HG02870 (cell line): ENCODE data around the gene DBNDD2.

Experiments
- ATAC-seq: cut with Tn5 transposase; IDR thresholded peaks from one replicate; pipeline ENCODE4 v1.9.1; 2021; ENCODE audit warnings: mild to moderate bottlenecking, moderate library complexity; ENCODE audit not compliant: unreplicated experiment

DBNDD2 gene

GRCh38 chr20:45448270-45448669 lies 40.2 kb downstream of the DBNDD2 start:
- no peak for ATAC-seq

GRCh38 chr20:45449528-45449927 lies 41.4 kb downstream of the DBNDD2 start:
- no peak for ATAC-seq

GRCh38 chr20:45450097-45450818 lies 42.2 kb downstream of the DBNDD2 start:
- ATAC-seq = no peak

- no peak for ATAC-seq
These were observed 44.1 kb downstream of the DBNDD2 start for GRCh38 chr20:45452238-45452637.

- ATAC-seq = no peak
These were observed 44.9 kb downstream of the DBNDD2 start for GRCh38 chr20:45452772-45453691.

GRCh38 chr20:45456632-45457031 lies 48.5 kb downstream of the DBNDD2 start:
- no peak for ATAC-seq

GRCh38 chr20:45459606-45460005 lies 51.5 kb downstream of the DBNDD2 start:
- ATAC-seq = no peak
